ENCODE data around the gene CAMK1D. TPM values are rescaled to one million over a fixed set of nuclear protein-coding genes. Genes with fewer than 3 reads are reported as not detected.

The CAMK1D gene
- total and polyA plus RNA-seq, 8 donors = 4.4 to 10.8 (median 4.8) TPM

DNA sequence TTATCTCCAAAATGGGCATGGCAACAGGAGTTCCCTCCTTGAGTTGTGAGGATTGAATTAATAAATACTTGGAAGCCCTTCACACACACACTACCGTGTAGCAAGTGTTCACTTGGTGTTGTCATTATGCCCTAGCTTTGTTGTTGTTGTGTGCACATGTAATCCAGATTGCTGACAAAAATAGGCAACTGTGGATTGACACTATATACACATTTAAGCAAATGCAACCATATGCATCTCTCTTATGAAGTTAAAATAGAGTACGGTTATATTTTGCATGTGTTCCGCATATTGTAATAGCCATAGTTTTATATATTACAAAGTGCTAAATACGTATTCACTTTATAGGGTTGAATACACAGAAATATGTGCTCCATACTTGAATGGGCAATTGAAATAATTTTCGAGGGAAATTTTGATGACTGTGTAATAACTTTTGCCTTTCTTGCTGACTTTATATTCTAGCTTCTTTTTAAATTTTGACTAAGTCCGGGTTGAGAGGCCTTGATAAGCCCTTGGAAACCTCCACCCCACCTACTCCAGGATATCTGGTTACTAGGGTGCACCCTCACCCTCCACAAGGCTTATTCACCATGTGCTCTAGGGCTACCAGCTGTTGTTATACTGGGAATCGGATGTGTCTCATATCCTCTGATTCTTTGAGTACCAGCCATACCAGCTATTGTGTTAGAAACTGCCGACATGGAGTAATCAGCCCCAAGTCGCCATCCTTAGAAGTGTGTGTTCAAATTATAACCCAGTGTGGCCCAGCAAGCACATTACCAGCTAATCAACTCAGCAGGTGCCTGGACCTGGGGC lies 265.0 kb downstream of the CAMK1D start:
- H3K36me3 ChIP-seq = no peaks in the 10 kb centered on the region
- no peak for DNase-seq
- ATAC-seq = peak; percentile 21
- H3K9me3 ChIP-seq = no peaks in the 10 kb centered on the region
- intact Hi-C loops (cut with DNase I) = no loop called here
- peaks cover 0 to 4% of the 10 kb centered on the region in 2 donors for H3K4me1 ChIP-seq
- no peak overlapping the region for H3K4me3 ChIP-seq
- no peak overlapping the region for H3K27ac ChIP-seq
- H3K27me3 ChIP-seq = no peaks in the 10 kb centered on the region
- TF ChIP-seq, protein P1, sequence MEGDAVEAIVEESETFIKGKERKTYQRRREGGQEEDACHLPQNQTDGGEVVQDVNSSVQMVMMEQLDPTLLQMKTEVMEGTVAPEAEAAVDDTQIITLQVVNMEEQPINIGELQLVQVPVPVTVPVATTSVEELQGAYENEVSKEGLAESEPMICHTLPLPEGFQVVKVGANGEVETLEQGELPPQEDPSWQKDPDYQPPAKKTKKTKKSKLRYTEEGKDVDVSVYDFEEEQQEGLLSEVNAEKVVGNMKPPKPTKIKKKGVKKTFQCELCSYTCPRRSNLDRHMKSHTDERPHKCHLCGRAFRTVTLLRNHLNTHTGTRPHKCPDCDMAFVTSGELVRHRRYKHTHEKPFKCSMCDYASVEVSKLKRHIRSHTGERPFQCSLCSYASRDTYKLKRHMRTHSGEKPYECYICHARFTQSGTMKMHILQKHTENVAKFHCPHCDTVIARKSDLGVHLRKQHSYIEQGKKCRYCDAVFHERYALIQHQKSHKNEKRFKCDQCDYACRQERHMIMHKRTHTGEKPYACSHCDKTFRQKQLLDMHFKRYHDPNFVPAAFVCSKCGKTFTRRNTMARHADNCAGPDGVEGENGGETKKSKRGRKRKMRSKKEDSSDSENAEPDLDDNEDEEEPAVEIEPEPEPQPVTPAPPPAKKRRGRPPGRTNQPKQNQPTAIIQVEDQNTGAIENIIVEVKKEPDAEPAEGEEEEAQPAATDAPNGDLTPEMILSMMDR (IDR thresholded peaks at IDR 0.05) = no peak

DNA sequence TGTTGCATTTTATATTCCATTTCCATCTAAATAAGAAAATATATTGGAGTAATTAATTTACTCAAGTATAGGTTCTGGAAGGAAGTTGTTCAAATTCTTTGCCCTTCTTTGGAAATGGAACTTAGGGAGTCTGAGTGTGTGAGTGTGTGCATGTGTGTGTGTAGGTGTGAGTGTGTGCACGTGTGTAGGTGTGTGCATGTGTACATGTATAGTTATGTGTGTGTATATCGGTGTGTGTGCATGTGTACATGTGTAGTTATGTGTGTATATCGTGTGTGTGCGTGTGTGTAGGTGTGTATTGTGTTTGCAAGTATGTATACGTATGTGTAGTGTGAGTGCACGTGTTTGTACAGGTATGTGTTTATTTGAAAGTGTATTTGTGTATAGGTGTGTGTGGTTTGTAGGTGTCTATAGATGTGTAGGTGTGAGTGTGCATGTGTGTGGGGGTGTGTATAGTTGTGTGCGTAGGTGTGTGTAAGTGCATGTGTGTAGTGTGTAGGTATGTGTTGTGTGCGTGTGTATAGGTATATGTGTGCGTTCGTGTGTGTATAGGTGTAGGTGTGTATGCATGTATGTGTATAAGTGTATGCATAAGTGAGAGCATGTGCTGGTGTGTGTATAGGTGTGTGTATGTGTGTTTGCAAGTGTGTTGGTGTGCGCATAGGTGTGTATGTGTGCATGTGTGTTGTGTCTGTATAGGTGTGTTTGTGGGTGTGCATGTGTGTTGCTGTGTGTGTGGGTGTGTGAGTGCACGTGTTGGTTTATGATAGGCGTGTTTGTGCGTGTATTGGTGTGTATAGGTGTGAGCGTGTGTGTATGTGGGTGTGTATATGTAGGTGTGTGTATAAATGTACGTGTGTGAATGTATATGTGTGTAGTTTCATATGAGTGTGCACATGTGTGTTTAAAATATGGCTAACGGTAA lies 266.2 kb downstream of the CAMK1D start:
- H3K4me1 ChIP-seq = peaks cover 0 to 4% of the 10 kb centered on the region in 2 donors
- H3K27me3 ChIP-seq = no peaks in the 10 kb centered on the region
- H3K27ac ChIP-seq = no peak overlapping the region
- no peak overlapping the region for H3K4me3 ChIP-seq
- TF ChIP-seq, protein P1 (IDR thresholded peaks at IDR 0.05) = no peak
- intact Hi-C loops (cut with DNase I) = no loop called here
- ATAC-seq = no peak
- DNase-seq = no peak
- no peaks in the 10 kb centered on the region for H3K9me3 ChIP-seq
- no peaks in the 10 kb centered on the region for H3K36me3 ChIP-seq

DNA sequence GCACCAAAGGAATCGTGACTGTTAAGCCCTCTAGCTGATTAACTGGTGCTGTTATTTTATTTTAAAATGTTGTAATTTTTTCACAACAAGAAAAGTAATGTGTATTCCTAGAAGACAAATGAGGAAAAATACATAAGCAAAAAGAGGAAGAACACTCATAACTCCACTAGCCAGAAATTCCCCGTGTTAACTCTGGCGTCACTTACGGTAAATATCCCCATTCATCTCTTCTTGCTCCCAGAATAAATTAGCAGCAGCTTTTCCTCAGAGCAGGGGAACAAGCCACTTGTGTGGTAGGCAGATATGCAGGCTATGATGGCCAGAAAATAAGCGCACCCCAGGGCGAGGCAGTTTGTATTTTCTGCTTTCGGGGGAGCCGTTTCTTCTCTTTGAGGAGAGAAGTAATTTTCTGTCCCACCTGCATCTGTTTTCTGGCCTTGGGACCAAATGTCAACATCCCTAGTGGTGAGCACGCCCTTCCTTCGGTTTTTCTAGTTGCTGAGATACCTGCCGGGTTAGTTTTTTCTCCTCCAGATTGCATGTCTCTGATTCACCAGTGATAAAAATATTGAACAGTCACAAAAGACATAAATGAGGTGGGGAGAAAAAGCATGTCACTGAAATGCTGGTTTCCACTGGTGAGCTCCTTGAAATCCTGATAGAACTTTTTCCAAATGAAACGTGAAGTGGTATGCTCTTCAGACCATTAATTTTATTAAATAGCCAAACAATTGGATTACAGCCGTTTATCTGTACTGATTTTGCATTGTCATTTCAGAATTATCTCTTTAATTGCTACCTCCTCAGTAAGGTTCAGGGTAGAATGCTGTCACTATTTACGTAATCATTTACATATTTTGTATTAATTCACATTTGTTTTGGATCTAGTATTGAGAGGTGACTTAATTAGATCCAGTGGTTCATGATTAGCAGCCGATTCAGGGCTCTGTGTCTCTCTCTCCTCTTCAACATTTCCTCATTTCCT lies 268.1 kb downstream of the CAMK1D start:
- DNase-seq (no peak), ATAC-seq (no peak)
- Histone ChIP-seq H3K27ac (no peak overlapping the region), H3K4me3 (no peak overlapping the region), H3K36me3 (no peaks in the 10 kb centered on the region), H3K4me1 (peaks cover 0 to 4% of the 10 kb centered on the region in 2 donors), H3K9me3 (no peaks in the 10 kb centered on the region), H3K27me3 (no peaks in the 10 kb centered on the region)
- intact Hi-C loops (cut with DNase I) = no loop called here
- TF ChIP-seq, protein P1 (IDR thresholded peaks at IDR 0.05) = no peak

DNA sequence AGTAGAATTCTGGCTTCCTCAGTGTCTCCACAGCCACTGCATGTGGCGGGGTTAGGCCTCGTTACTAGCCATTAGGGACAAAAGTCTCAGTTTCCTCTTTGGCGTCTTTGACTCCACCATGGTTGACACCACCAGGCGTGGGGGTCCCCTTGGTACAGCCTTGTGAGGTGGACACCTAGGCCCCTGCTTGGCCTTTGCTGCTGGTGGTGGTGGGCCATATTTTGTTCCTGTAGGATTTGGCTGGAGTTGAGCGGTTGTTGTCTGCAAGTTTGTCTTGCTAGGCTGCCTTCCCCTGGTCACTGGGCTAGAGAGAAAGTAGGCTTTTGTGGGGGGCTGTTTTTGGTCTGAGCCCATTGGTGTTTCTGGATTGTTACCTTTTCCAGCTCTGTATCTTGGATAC lies 272.7 kb downstream of the CAMK1D start:
- no peaks in the 10 kb centered on the region for H3K36me3 ChIP-seq
- ATAC-seq = no peak

More for the DNA sequence above, 272.7 kb downstream of the CAMK1D start:
- TF ChIP-seq, protein P1 (IDR thresholded peaks at IDR 0.05) = no peak
- intact Hi-C loops (cut with DNase I) = no loop called here
- no peak overlapping the region for H3K27ac ChIP-seq
- H3K4me1 ChIP-seq = peaks cover 0 to 4% of the 10 kb centered on the region in 2 donors
- H3K9me3 ChIP-seq = no peaks in the 10 kb centered on the region
- H3K27me3 ChIP-seq = no peaks in the 10 kb centered on the region
- no peak overlapping the region for H3K4me3 ChIP-seq
- DNase-seq = no peak

All from left lung (tissue), 10 donors.